HL-60/S4 (cell line): ENCODE measurements around the gene R3HDM2.

ENCODE experiments used
- in situ Hi-C: fragments of 300-500 bp; cut with MboI; formaldehyde crosslinking; loops from 2 replicates; pipeline ENCODE4 v1.14.3; 2022; ENCODE audit warnings: low sequenced_read_pairs

The R3HDM2 gene

DNA sequence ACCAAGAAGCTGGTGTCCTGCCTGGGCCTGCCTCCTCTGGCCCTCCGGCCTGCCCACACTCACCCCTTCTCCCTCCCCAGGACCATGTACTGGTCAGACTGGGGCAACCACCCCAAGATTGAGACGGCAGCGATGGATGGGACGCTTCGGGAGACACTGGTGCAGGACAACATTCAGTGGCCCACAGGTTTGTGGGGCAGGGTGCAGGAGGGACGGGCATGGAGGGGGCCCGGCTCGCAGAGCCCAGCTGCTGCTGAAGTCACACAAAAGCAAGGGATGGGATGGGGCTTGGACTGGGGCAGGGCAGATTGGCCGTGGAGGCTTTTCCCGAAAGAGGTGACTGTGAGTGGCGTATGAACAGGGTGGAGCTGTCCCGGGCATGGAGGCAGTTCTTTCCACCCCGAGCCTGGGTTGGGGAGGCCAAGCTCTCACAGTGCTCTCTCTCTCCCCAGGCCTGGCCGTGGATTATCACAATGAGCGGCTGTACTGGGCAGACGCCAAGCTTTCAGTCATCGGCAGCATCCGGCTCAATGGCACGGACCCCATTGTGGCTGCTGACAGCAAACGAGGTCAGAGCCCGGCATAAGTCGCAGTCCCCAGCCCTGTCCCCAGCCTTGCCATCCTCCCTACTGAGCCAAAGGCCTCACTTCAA, 222.1 kb downstream of the R3HDM2 start:
- in situ Hi-C loops = no loop called here

DNA sequence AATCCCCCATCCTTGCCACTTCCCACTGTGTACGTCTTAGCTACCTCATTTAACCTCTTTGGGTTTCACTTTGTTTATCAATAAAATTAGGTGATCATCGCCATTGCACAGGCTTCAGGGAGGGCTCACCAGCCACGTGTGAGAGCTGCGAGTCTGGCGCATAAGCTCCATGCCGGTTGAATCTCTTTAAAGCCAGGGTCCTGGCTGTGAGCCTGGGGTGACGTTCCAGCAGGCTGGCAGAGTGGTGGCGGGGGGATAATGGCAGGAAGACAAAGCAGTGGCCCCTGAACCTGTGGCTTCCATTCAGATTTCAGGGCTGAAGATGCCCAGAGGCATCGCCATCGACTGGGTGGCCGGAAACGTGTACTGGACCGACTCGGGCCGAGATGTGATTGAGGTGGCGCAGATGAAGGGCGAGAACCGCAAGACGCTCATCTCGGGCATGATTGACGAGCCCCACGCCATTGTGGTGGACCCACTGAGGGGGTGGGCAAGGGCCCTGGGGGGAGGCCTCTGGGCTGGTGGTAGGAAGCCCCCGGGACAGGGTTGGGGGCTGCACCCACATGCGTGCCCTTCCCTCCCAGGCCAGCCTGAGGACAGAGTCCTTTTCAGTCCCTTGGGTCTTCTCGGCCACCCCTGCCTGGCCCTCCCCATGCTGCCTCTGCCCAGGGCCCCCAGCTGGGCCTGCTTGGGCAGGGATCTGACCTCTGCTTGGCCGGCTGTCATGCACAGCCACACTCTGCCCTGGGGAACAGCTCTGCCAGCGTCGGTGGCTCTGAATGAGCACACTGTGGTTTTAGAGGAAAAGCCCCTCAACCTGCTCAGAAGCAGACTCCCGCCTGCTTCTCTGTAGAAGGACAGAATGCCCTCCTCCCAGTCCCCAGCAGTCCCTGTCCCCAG, 222.9 kb downstream of the R3HDM2 start:
- in situ Hi-C loops = no loop called here

DNA sequence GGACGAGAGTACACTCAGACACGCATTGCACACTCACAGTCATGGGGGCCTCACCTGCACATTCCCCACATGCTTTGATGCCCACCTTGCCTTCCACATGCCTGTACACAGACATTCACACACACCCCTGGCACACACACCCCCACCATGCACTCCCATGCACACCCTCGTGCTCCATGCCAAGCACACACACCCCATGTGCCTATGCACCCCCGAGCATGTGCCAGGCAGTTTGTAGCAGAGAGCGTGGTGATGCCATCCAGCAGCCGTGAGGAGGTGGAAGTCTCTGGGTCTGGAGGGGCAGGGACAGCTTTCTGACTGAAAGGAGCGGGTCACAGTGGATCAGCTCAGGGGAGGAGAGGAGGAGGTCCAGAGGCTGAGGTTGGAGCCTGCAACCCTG, 224.9 kb downstream of the R3HDM2 start:
- in situ Hi-C loops = no loop called here

DNA sequence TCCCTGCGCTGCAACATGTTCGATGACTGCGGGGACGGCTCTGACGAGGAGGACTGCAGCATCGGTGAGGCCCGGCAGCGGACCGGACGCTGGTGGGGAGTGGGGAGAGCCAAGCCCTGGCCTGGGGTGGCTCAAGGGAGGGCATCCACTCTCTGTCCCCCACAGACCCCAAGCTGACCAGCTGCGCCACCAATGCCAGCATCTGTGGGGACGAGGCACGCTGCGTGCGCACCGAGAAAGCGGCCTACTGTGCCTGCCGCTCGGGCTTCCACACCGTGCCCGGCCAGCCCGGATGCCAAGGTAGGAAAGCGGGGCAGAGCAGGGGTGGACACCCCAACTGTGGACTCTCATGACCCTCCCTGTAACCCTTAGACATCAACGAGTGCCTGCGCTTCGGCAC, 225.7 kb downstream of the R3HDM2 start:
- in situ Hi-C loops = no loop called here

DNA sequence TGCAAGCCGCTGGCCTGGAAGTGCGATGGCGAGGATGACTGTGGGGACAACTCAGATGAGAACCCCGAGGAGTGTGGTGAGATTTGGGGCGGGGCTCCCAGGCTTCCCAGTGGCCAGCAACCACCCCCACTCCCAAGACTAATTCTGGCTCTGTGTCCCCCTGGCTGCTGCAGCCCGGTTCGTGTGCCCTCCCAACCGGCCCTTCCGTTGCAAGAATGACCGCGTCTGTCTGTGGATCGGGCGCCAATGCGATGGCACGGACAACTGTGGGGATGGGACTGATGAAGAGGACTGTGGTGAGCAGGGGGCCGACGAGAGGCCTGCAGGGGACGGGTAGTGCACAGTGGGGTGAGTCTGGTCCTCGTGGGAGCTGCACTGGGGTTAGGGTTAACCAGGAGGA, 226.4 kb downstream of the R3HDM2 start:
- in situ Hi-C loops = no loop called here

DNA sequence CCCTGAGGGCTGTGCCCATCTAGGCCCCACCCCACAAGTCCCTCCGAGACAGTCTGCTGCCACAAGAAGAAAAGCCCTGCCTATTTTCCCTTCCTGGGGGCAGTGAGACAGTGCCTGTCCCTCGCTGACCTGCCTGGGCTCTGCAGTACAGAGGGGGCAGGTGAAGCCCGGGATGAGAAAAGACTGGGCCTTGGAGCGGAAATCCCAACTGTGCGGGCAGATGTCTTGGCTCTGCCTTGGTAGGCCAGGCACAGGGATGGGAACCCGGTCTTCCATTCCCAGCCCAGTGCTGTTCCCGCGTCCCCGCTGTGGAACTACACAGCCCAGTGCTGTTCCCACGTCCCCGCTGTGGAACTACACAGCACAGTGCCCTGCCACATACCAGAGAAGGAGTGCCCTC, 227.1 kb downstream of the R3HDM2 start:
- in situ Hi-C loops = no loop called here
